Renal cortical epithelial cell (primary cell): ENCODE results near the gene SORCS2. TPM values are rescaled to one million over a fixed set of nuclear protein-coding genes. Genes with fewer than 3 reads are reported as not detected.

Source experiments
- DNase-seq: peaks from one replicate; pipeline ENCODE4 v3.0.0-alpha.2; 2011; ENCODE audit warnings: low read depth
- total RNA-seq: library from RNA; depleted of rRNA; stranded (reverse); fragments of >200 nt; gene quantifications from 2 replicates; pipeline ENCODE4 v1.2.3, GENCODE V29; 2014

Gene SORCS2
- total RNA-seq, 1 donor from 2014 or later: 11.0 TPM

- no peak for DNase-seq
Measured at GRCh38 chr4:7473081-7473480, 280.7 kb downstream of the SORCS2 start.

GRCh38 chr4:7474320-7474719 is 282.0 kb downstream of the SORCS2 start:
- DNase-seq: no peak

GRCh38 chr4:7475207-7475606 is 282.9 kb downstream of the SORCS2 start:
- DNase-seq: no peak

GRCh38 chr4:7476820-7477219 is 284.5 kb downstream of the SORCS2 start:
- DNase-seq: no peak

GRCh38 chr4:7477695-7478094 is 285.4 kb downstream of the SORCS2 start:
- DNase-seq: no peak

- no peak for DNase-seq
Measured at GRCh38 chr4:7478665-7479064, 286.3 kb downstream of the SORCS2 start.

- DNase-seq: no peak
Measured at GRCh38 chr4:7480423-7480822, 288.1 kb downstream of the SORCS2 start.

GRCh38 chr4:7481227-7481626 is 288.9 kb downstream of the SORCS2 start:
- DNase-seq: no peak

GRCh38 chr4:7485096-7485495 is 292.8 kb downstream of the SORCS2 start:
- no peak for DNase-seq

- DNase-seq: no peak
Measured at GRCh38 chr4:7486101-7486500, 293.8 kb downstream of the SORCS2 start.

- no peak for DNase-seq
Measured at GRCh38 chr4:7487502-7487901, 295.2 kb downstream of the SORCS2 start.

- no peak for DNase-seq
Measured at GRCh38 chr4:7487998-7488671, 295.8 kb downstream of the SORCS2 start.

GRCh38 chr4:7491915-7492314 is 299.6 kb downstream of the SORCS2 start:
- DNase-seq: no peak

GRCh38 chr4:7498446-7499200 is 306.3 kb downstream of the SORCS2 start:
- DNase-seq: no peak

GRCh38 chr4:7499661-7500060 is 307.3 kb downstream of the SORCS2 start:
- no peak for DNase-seq

GRCh38 chr4:7500404-7500803 is 308.1 kb downstream of the SORCS2 start:
- no peak for DNase-seq

GRCh38 chr4:7501314-7501713 is 309.0 kb downstream of the SORCS2 start:
- no peak for DNase-seq

GRCh38 chr4:7501873-7502272 is 309.5 kb downstream of the SORCS2 start:
- no peak for DNase-seq

GRCh38 chr4:7503559-7504249 is 311.4 kb downstream of the SORCS2 start:
- DNase-seq: no peak

GRCh38 chr4:7505116-7505900 is 313.0 kb downstream of the SORCS2 start:
- no peak for DNase-seq

- no peak for DNase-seq
Measured at GRCh38 chr4:7506119-7506518, 313.8 kb downstream of the SORCS2 start.

GRCh38 chr4:7506572-7506971 is 314.2 kb downstream of the SORCS2 start:
- no peak for DNase-seq
